HCT116 (cell line): ENCODE data around the gene SNX4.

ENCODE experiments used
- EZH2 ChIP-seq: fragments of 200-600 bp; sonication (generic); IDR thresholded peaks from 2 replicates; pipeline ENCODE4 v1.6.1; 2017; ENCODE audit warnings: antibody characterized with exemption, mixed run types
- POLR2AphosphoS5 ChIP-seq: IDR thresholded peaks from 2 replicates; pipeline ENCODE4 v1.6.1; 2011; ENCODE audit warnings: mild to moderate bottlenecking, low read depth, low read length, moderate library complexity
- RAD21 ChIP-seq: IDR thresholded peaks from 2 replicates; pipeline ENCODE4 v1.6.1; 2012; ENCODE audit warnings: low read depth, mild to moderate bottlenecking
- YY1 ChIP-seq: IDR thresholded peaks from 2 replicates; pipeline ENCODE4 v1.6.1; 2011; ENCODE audit warnings: low read length, low read depth, moderate library complexity, mild to moderate bottlenecking; ENCODE audit not compliant: insufficient replicate concordance; ENCODE audit errors: extremely low read depth
- TF ChIP-seq, protein P1 (sequence below): IDR thresholded peaks from 2 replicates; pipeline ENCODE4 v1.6.1; 2012
- TF ChIP-seq, protein P2 (sequence below): IDR thresholded peaks from 2 replicates; pipeline ENCODE4 v1.6.1; 2011; ENCODE audit warnings: mild to moderate bottlenecking, low read length, moderate library complexity; ENCODE audit not compliant: insufficient replicate concordance; ENCODE audit errors: extremely low read depth
- TF ChIP-seq, protein P3 (sequence below), 3 experiments: fragments of 200-600 bp in 1 of 3; sonication (generic) in 1 of 3; IDR thresholded peaks in 2 of 3; conservative IDR thresholded peaks in 1 of 3; 2 replicates each; pipeline ENCODE4 v1.5.1; 2012 to 2017; ENCODE audit warnings: low read depth in 2 of 3, low read length in 2 of 3, antibody characterized with exemption in 1 of 3, borderline replicate concordance in 1 of 3, control low read depth in 1 of 3, mild to moderate bottlenecking in 1 of 3, mixed read lengths in 1 of 3, mixed run types in 1 of 3, moderate library complexity in 1 of 3; ENCODE audit not compliant: insufficient read depth in 1 of 3
- TF ChIP-seq, protein P4 (sequence below): IDR thresholded peaks from 2 replicates; pipeline ENCODE4 v1.6.1; 2012

DNA sequence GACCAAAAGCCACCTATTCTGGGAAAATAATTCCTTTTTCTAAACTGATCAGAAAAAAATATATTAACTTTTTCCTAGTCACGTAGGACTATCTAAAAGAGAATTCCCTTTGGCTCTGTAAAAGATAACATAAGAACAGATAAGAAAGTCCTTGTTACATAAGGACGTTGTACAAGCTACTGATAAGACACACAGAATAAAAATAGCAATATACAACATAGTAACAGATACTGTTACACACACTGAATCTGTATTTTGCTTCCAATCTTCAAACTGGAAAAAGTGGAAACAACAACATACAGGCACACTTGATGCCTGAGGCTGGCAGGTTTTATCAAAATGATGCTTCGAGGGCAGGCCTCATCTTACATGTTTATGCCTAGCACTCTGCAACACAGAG, 59.8 kb downstream of the SNX4 start:
- TF ChIP-seq, protein P1, sequence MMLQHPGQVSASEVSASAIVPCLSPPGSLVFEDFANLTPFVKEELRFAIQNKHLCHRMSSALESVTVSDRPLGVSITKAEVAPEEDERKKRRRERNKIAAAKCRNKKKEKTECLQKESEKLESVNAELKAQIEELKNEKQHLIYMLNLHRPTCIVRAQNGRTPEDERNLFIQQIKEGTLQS = no peak
- TF ChIP-seq, protein P2, sequence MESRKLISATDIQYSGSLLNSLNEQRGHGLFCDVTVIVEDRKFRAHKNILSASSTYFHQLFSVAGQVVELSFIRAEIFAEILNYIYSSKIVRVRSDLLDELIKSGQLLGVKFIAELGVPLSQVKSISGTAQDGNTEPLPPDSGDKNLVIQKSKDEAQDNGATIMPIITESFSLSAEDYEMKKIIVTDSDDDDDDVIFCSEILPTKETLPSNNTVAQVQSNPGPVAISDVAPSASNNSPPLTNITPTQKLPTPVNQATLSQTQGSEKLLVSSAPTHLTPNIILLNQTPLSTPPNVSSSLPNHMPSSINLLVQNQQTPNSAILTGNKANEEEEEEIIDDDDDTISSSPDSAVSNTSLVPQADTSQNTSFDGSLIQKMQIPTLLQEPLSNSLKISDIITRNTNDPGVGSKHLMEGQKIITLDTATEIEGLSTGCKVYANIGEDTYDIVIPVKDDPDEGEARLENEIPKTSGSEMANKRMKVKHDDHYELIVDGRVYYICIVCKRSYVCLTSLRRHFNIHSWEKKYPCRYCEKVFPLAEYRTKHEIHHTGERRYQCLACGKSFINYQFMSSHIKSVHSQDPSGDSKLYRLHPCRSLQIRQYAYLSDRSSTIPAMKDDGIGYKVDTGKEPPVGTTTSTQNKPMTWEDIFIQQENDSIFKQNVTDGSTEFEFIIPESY = no peak
- TF ChIP-seq POLR2AphosphoS5 (no peak), EZH2 (no peak), RAD21 (no peak), YY1 (no peak)
- TF ChIP-seq, protein P3, sequence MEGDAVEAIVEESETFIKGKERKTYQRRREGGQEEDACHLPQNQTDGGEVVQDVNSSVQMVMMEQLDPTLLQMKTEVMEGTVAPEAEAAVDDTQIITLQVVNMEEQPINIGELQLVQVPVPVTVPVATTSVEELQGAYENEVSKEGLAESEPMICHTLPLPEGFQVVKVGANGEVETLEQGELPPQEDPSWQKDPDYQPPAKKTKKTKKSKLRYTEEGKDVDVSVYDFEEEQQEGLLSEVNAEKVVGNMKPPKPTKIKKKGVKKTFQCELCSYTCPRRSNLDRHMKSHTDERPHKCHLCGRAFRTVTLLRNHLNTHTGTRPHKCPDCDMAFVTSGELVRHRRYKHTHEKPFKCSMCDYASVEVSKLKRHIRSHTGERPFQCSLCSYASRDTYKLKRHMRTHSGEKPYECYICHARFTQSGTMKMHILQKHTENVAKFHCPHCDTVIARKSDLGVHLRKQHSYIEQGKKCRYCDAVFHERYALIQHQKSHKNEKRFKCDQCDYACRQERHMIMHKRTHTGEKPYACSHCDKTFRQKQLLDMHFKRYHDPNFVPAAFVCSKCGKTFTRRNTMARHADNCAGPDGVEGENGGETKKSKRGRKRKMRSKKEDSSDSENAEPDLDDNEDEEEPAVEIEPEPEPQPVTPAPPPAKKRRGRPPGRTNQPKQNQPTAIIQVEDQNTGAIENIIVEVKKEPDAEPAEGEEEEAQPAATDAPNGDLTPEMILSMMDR (IDR thresholded peaks at IDR 0.05 in 2 of 3, conservative IDR thresholded peaks at IDR 0.05 in 1 of 3; ENCODE audit: borderline replicate concordance in 1 of 3, insufficient read depth in 1 of 3, low read depth in 2 of 3, low read length in 2 of 3) = no peak
- TF ChIP-seq, protein P4, sequence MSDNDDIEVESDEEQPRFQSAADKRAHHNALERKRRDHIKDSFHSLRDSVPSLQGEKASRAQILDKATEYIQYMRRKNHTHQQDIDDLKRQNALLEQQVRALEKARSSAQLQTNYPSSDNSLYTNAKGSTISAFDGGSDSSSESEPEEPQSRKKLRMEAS = no peak
